Measurements from ENCODE around the gene HSPA4. TPM values are rescaled to one million over a fixed set of nuclear protein-coding genes. Genes with fewer than 3 reads are reported as not detected.

HSPA4 gene
- total and polyA plus RNA-seq, 9 donors = 18.8 to 86.3 (median 61.1) TPM

DNA sequence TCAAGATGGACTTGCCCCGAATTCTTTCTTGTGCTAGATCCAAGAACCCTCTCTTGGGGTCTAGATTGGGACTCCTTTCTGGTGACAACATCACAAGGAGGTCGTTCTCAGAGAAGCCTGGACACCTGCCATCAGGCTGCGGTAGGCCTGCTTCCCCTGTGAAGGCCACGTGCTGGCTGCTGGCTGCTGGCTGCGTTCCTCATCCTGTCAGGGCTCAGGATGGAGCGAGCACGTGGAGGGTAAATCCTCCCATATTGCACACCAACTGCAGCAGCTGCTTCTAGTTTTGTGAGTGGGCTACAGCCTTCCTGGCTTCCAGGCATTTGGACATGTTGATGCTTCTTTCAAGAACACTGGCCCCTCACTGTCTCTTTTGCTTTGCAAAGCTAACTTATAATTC lies 95.6 kb downstream of the HSPA4 start:
- 11 to 21% (median 16%) methylated on average over 7 of the region's 7 CpGs for WGBS, 3 donors
- no peaks in the 10 kb centered on the region for H3K27me3 ChIP-seq
- no peaks in the 10 kb centered on the region for H3K4me1 ChIP-seq (ENCODE audit: insufficient read depth)
- H3K9me3 ChIP-seq = no peaks in the 10 kb centered on the region
- DNase-seq = no peak
- H3K27ac ChIP-seq = no peak overlapping the region
- H3K36me3 ChIP-seq = no peaks in the 10 kb centered on the region
- H3K4me3 ChIP-seq = no peak overlapping the region
- no peak for TF ChIP-seq POLR2A (IDR thresholded peaks at IDR 0.05)
- TF ChIP-seq, protein P1, sequence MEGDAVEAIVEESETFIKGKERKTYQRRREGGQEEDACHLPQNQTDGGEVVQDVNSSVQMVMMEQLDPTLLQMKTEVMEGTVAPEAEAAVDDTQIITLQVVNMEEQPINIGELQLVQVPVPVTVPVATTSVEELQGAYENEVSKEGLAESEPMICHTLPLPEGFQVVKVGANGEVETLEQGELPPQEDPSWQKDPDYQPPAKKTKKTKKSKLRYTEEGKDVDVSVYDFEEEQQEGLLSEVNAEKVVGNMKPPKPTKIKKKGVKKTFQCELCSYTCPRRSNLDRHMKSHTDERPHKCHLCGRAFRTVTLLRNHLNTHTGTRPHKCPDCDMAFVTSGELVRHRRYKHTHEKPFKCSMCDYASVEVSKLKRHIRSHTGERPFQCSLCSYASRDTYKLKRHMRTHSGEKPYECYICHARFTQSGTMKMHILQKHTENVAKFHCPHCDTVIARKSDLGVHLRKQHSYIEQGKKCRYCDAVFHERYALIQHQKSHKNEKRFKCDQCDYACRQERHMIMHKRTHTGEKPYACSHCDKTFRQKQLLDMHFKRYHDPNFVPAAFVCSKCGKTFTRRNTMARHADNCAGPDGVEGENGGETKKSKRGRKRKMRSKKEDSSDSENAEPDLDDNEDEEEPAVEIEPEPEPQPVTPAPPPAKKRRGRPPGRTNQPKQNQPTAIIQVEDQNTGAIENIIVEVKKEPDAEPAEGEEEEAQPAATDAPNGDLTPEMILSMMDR (IDR thresholded peaks at IDR 0.05) = no peak
- no peak for TF ChIP-seq EP300 (IDR thresholded peaks at IDR 0.05)
- intact Hi-C loops (cut with DNase I) = no loop called here

DNA sequence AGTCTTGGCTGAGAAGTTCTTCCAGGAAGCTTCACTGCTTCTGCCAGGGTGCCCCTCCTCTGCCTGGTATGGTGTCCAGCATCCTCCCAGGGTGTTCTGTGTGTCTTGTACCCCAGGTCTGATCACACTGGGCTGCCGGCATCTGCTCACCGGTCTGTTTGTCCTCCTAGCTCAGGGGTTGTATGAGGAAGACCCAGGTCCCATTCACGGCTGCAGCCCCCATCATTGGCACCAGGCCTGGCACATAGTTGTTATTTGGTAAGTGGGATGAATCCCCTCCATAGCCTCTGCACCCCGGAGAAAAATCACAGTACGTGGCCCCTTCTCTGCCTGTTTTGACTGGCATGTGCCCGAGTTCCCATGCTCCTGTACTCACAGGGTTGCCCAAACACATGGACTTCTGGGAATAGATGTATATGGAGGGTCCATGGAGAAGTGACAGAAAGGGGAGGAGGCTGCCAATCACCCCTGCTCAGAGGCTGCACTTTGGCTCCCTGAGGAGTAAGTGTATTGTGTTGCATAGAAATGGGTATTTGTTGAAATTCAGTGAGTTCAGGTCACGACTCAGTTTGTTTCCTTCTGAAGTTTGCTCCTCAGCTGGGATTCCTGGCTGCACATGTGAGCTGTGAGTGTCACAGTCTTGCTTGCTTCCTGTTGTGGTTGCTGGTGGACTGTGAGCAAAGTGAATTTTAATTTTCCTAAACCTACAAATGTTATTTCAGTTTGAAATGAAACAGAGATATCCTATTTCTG lies 96.2 kb downstream of the HSPA4 start:
- Histone ChIP-seq H3K27me3 (no peaks in the 10 kb centered on the region), H3K4me1 (ENCODE audit: insufficient read depth) (no peaks in the 10 kb centered on the region), H3K9me3 (no peaks in the 10 kb centered on the region), H3K36me3 (no peaks in the 10 kb centered on the region), H3K27ac (no peak overlapping the region), H3K4me3 (no peak overlapping the region)
- DNase-seq = no peak
- WGBS, 3 donors = 79 to 89% (median 86%) methylated on average over 7 of the region's 7 CpGs
- TF ChIP-seq POLR2A (IDR thresholded peaks at IDR 0.05) (no peak), EP300 (IDR thresholded peaks at IDR 0.05) (no peak)
- TF ChIP-seq, protein P1 (IDR thresholded peaks at IDR 0.05) = no peak
- intact Hi-C loops (cut with DNase I) = no loop called here

DNA sequence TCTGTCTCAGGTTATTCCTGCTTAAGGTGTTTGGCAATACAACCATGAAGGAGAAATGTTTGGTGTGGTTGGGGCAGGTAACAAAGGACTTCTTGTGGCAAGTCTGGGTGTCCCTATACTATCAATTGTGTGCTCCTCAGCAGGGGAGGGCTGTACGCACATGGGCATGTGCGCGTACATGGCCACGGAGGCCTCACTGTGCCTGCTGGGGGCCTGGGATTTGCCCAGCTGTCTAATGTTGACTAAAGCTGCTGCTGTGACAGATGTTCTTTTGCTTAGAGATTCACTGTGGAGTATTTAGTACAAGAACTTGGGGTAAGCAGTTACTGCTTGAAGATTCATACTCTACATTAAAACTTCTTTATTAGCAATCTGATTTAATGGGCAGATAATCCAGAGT lies 97.5 kb downstream of the HSPA4 start:
- Histone ChIP-seq H3K4me1 (ENCODE audit: insufficient read depth) (no peaks in the 10 kb centered on the region), H3K4me3 (no peak overlapping the region), H3K36me3 (no peaks in the 10 kb centered on the region), H3K9me3 (no peaks in the 10 kb centered on the region), H3K27ac (no peak overlapping the region), H3K27me3 (no peaks in the 10 kb centered on the region)
- 87 to 90% (median 90%) methylated on average over 4 of the region's 4 CpGs for WGBS, 3 donors
- intact Hi-C loops (cut with DNase I) = no loop called here
- no peak for TF ChIP-seq EP300 (IDR thresholded peaks at IDR 0.05)
- TF ChIP-seq, protein P1 (IDR thresholded peaks at IDR 0.05) = no peak
- no peak for TF ChIP-seq POLR2A (IDR thresholded peaks at IDR 0.05)
- DNase-seq = no peak

- Histone ChIP-seq H3K27me3 (no peaks in the 10 kb centered on the region), H3K9me3 (no peaks in the 10 kb centered on the region), H3K4me3 (no peak overlapping the region), H3K4me1 (ENCODE audit: insufficient read depth) (no peaks in the 10 kb centered on the region), H3K36me3 (no peaks in the 10 kb centered on the region), H3K27ac (no peak overlapping the region)
- TF ChIP-seq, protein P1 (IDR thresholded peaks at IDR 0.05) = no peak
- TF ChIP-seq POLR2A (IDR thresholded peaks at IDR 0.05) (no peak), EP300 (IDR thresholded peaks at IDR 0.05) (no peak)
- 93 to 95% (median 94%) methylated on average over 6 of the region's 6 CpGs for WGBS, 3 donors
- intact Hi-C loops (cut with DNase I) = no loop called here
- DNase-seq = no peak
These were observed 99.2 kb downstream of the HSPA4 start for GRCh38 chr5:133150909-133151544.

Measured in ovary (tissue), 9 donors.